ENCODE data around the gene TKFC.
"Not testable (repeated sequence)": the region's sequence is repeated elsewhere in the genome, so short reads cannot be mapped to it uniquely, and the experiment has no call there.

Gene TKFC

GRCh38 chr11:61380884-61381283 lies 47.9 kb downstream of the TKFC start:
- Histone ChIP-seq H3K4me1 (ENCODE audit: insufficient read depth, low read length) (no peaks in the 10 kb centered on the region), H3K36me3 (ENCODE audit: insufficient read depth, low read length) (no peaks in the 10 kb centered on the region), H3K9me3 (ENCODE audit: control insufficient read depth, insufficient read depth, low read length) (no peaks in the 10 kb centered on the region), H3K9ac (ENCODE audit: low read depth, low read length) (no peak overlapping the region)

DNA sequence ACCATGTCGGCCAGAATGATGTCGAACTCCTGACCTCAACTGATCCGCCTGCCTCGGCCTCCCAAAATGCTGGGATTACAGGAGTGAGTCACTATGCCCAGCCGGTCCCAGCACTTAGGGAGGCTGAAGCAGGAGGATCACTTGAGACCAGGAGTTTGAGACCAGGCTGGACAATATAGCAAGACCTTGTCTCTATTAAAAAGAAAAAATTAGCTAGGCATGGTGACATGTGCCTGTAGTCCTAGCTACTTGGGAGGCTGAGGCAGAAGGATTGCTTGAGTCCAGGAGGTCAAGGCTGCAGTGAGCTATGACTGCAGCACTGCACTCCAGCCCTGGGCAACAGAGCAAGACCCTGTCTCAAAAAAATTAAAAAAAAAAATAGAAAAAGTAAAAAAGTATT lies 50.8 kb downstream of the TKFC start:
- H3K4me1 ChIP-seq (ENCODE audit: insufficient read depth, low read length); H3K9ac ChIP-seq (ENCODE audit: low read depth, low read length); H3K36me3 ChIP-seq (ENCODE audit: insufficient read depth, low read length); H3K9me3 ChIP-seq (ENCODE audit: control insufficient read depth, insufficient read depth, low read length): not testable (repeated sequence)

DNA sequence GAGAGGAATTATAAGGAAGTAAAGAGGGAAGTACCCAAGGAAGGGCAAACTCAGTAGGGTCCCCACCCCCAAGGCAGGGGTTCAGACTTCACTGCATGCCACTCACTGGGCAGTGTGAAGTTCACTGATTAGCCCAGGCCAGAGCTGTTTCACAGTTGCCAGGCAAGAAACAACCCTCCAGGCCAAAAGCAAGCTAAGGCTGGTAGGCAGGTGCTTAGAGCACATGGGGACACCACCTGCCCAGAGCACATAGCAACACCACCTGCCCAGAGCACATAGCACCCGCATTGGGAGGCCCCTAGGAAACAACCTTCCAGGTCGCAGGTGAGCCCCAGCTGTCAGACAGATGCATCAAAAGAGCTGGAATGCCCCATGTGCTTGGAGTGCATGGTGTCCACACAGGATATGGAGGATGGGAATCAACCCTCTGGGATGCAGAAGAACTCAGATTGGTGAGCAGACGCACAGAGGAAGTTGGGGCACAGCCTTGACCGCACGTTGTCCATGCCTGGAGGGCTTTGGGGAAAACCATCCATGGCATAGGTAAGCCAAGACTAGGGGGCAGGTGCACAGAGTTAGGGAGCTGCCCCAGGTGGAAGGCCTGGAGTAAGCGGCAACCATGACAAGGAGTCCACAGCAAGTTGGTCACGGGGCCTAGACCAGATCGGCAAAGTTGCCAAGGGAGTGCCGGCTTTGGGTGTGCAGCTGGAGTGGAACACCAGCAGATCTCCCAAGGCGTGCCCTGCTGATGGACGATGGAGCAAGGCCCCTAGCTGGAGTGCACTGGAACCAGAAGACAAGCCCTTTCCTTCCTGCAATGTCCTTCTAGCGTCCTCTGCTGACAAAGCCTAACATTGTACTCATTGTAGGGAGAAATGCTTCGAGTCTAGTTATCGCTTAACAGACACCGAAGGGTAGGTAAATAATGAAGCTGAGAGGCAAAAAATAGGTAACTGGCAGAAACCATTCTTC lies 51.5 kb downstream of the TKFC start:
- Histone ChIP-seq H3K9ac (ENCODE audit: low read depth, low read length) (no peak overlapping the region), H3K36me3 (ENCODE audit: insufficient read depth, low read length) (no peaks in the 10 kb centered on the region), H3K4me1 (ENCODE audit: insufficient read depth, low read length) (no peaks in the 10 kb centered on the region), H3K9me3 (ENCODE audit: control insufficient read depth, insufficient read depth, low read length) (no peaks in the 10 kb centered on the region)

DNA sequence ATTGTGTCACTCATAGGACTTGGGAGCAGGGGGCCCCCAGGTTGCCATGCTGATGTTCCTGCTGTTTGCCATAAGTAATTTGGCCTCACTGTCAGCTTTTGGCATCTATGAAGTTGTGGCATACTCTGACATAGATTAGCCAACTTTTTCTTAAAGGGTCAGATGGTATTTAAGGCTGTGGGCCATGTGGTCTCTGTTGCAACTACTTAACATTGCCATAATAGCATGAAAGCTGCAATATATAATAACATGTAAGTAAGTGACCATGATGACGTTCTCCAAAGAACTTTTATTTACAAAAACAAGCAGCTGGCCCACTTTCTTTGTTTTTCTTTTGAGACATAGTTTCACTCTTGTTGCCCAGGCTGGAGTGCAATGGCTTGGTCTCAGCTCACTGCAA lies 57.1 kb downstream of the TKFC start:
- H3K36me3 ChIP-seq (ENCODE audit: insufficient read depth, low read length), result no peaks in the 10 kb centered on the region

DNA sequence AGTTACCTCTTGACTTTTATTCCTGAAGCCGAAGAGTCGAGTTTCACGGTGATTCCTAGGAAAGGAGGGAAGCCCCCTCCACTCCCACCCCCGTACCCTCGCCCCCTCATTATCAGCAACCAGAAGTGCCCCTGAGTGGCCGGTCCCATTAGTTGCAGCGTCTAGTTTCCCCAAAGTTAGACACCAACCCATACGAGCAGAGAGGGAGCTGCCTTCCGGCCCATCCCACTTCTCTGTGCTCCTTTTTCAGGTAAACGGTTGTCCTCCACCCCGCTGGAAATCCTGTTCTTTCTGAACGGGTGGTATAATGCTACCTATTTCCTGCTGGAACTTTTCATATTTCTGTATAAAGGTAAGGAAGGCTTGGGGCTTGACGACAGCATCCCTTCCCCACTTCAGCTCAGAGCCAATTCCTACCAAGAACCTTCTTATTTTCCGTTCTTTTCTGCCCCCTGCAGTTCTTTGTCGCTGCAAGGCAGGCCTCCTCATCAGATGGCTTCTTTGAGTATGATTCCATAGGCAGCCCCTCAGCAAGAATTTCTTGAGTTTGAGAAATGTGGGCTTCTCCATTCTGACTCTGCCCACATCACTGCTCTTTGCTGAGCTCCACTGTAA lies 60.1 kb downstream of the TKFC start:
- Histone ChIP-seq H3K4me1 (ENCODE audit: insufficient read depth, low read length) (0 out of 2 replicates have a peak, but pooled peaks cover 2% of the 10 kb centered on the region), H3K9ac (ENCODE audit: low read depth, low read length) (peak overlapping the region; percentile 89), H3K9me3 (ENCODE audit: control insufficient read depth, insufficient read depth, low read length) (no peaks in the 10 kb centered on the region), H3K36me3 (ENCODE audit: insufficient read depth, low read length) (peaks cover 6% of the 10 kb centered on the region; the same call in 1 of the 2 replicates)

More for the DNA sequence above, 57.1 kb downstream of the TKFC start:
- H3K9ac ChIP-seq (ENCODE audit: low read depth, low read length), result no peak overlapping the region
- H3K4me1 ChIP-seq (ENCODE audit: insufficient read depth, low read length), result 0 out of 2 replicates have a peak, but pooled peaks cover 2% of the 10 kb centered on the region
- H3K9me3 ChIP-seq (ENCODE audit: control insufficient read depth, insufficient read depth, low read length), result no peaks in the 10 kb centered on the region

Data from ES-I3 (cell line).